Spleen (tissue), 7 donors: ENCODE results near the gene ADARB1.

Experiments
- CTCF ChIP-seq, 11 experiments: fragments of 200-600 bp in 7 of 11; fragments of 450-650 bp in 4 of 11; sonication (generic) in 4 of 11; IDR thresholded peaks in 8 of 11; conservative IDR thresholded peaks in 3 of 11; 1 replicate in 7 of 11; 2 replicates in 4 of 11; pipeline versions ENCODE4 v1.4.0 to v1.8.0; 2016 to 2021; ENCODE audit warnings: antibody characterized with exemption in 11 of 11, inconsistent platforms in 4 of 11, mild to moderate bottlenecking in 1 of 11
- POLR2A ChIP-seq, 3 donors: fragments of 450-650 bp; IDR thresholded peaks; one replicate each; pipeline ENCODE4 v1.5.1; 2017; ENCODE audit warnings: antibody characterized with exemption in 3 of 3, mild to moderate bottlenecking in 1 of 3
- POLR2AphosphoS5 ChIP-seq, 3 donors: sonication (generic); formaldehyde crosslinking; IDR thresholded peaks; one replicate each; pipeline ENCODE4 v1.5.1; 2017; ENCODE audit warnings: antibody characterized with exemption in 3 of 3
- donor health status: DM: no; HTN: no; CAD: no; lungs with moderate emphysema.
- donor health status: DM: no; HTN: no; CAD: no.
- donor health status: DM: no; HTN: no; CAD: no.

GRCh38 chr21:45209685-45210284 is 135.4 kb downstream of the ADARB1 start:
- TF ChIP-seq POLR2A (IDR thresholded peaks at IDR 0.05): no peak
- TF ChIP-seq CTCF (IDR thresholded peaks at IDR 0.05 in 8 of 11, conservative IDR thresholded peaks at IDR 0.05 in 3 of 11): no peak
- TF ChIP-seq POLR2AphosphoS5 (IDR thresholded peaks at IDR 0.05): peak in 1 of 3 donors; percentile 35
